Kidney (tissue), 2 donors: Measurements from ENCODE around the gene CYSLTR1. TPM values are rescaled to one million over a fixed set of nuclear protein-coding genes. Genes with fewer than 3 reads are reported as not detected.

ENCODE experiments used
- polyA plus RNA-seq: library from polyadenylated mRNA; stranded (reverse); fragments of 350-450 nt; fragmentation: Illumina TruSeq; extraction: RNeasy Lipid Tissue Mini Kit (QIAGEN cat#74804); gene quantifications from one replicate; pipeline ENCODE4 v1.2.3, GENCODE V29; 2014; ENCODE audit warnings: low read depth, low replicate concordance; ENCODE audit not compliant: insufficient read depth
- total RNA-seq: library from RNA; stranded (reverse); fragmentation: NEBNext Ultra II Directional; extraction: Animal tissue kit (Norgen Biotek cat#: 25700); gene quantifications from one replicate; pipeline ENCODE4 v1.2.1, GENCODE V29; 2021
- donor health status: DM: yes; HTN: yes; CAD: no.

Gene CYSLTR1
- total and polyA plus RNA-seq, 2 donors from 2014 or later = 1.5 to 5.5 TPM

Other genes with a start within 250 kb of the CYSLTR1 start
- 356 TPM for gene PGK1, start 223.4 kb downstream of the CYSLTR1 start, total RNA-seq
- gene PGK1, start 223.4 kb downstream of the CYSLTR1 start, polyA plus RNA-seq = 471 TPM
- 23.3 TPM for gene TAF9B, start 188.0 kb downstream of the CYSLTR1 start, total RNA-seq
- 14.0 TPM for gene TAF9B, start 188.0 kb downstream of the CYSLTR1 start, polyA plus RNA-seq